Measurements from ENCODE around the gene UNC119B.

Gene UNC119B

DNA sequence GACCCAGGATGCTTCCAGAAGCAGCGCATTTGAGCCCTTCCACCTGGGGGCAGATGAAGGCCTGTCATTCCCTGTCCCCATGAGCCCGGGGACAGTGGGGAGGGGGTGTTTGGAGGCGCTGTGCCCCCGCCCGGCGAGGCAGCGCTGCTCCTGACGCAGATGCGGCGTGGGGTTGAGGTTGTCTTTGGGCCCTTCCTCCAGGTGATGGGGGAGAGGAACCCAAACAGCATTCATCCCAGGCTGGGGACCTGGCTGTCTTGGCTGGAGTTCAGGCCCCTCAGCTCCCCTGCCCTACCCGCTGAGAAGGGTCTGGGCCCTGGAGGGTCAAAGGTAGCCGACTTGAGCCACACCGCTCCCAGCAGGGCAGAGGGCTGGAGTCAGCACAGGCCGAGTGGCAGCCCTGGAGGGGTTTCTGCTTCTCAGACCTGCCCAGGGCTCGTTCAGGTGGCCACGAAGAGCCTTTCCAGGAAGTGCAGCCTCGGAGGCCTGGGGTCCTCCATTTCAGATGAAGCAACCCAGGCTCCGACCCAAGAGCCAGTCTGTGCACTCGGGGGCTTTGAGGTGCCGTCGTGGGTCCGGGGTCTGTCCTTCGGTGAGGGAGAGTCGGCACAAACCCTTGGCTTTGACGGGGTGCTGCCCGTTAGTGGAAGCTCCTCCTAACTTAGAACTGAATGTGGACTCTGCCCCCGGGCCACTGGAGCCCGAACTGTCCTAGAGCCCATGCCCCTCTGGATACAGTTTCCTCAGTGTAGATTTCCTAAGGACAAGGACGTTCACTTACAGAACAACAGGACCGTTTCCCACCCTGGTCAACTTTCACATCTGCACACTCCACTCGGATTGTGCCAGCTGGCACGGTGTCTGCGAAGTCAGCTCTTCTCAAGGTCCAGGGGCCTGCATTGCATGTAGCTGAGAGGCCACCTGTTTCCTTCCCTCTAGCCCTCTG is 31.5 kb downstream of the UNC119B start:
- no peak for DNase-seq

DNA sequence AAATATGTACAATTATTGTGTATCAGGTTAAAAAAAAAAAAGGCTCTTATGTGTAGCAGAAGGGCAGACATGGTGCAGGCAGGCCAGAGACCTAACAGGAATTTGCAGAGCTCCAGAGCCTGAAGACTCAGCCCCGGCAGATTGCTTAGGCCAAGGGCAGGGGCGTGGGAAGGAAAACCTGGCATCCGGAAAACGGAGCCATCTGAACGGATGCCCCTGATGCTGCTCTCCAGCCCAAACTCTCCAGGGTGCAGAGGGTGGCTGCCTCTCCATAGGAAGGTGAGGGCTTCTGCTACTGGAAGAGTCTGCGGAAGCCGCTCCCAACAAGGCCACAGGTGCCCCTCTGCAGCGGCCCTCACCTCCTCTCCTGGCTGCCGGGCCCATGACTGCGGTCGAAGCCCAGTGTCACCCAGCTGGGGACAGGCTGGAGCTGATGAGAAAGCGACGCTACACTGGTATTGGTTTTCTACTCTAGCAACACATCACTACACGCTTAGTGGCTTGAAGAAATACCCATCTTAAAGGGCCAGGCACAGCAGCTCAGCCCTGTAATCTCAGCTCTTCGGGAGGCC is 34.8 kb downstream of the UNC119B start:
- no peak for DNase-seq

DNA sequence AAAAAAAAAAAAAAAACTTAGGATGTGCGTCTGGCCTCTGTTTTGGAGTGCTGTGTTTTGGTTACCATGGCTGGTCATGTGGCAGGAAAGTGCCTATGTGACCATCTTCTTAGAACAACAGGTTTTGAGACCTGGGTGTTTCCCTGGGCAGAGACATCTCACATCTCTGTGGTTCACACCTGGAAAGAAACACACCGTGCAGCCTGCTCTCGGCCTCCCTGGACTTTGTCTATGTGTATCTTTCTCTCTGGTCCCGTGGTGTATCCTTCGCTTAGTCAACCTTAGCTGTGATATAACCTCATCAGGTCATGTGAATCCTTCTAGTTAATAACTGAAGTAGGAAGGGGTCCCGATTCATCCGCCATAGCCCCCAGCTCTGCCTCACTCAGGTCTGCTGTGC is 38.0 kb downstream of the UNC119B start:
- DNase-seq, result no peak

DNA sequence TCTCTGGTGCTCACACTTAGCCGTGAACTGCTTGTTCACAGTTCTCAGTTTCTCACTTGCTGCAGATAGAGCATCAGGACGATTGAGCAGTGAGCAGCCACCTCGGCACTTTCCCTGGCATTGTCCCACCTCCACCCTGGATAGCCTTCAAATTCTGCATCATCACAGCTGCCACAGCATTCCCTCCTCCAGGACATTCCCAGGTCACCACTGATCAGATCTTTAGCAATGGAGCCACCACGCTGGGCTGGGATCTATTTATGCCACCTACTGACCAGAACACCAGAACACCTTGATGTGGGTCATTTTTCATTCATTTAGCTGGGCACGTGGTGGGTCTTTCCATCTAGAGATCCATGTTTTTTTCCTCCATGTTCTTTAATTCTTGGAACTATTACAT is 39.0 kb downstream of the UNC119B start:
- DNase-seq, result no peak

DNA sequence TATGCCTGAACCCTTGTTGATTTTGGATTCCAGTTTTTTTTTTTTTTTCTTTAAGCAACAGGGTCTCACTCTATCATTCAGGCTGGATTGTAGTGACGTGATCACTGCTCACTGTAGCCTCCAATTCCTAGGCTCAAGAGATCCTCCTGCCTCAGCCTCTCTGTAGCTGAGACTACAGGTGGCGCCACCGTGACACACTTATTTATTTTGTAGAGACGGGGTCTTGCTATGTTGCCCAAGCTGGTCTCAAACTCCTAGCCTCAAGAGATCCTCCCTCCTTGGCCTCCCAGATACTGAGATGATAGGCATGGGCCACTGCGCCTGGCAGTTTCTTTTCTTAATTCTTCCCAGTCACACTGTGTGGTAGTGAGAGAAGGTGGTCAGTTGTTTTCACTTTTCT is 40.5 kb downstream of the UNC119B start:
- DNase-seq, result no peak

DNA sequence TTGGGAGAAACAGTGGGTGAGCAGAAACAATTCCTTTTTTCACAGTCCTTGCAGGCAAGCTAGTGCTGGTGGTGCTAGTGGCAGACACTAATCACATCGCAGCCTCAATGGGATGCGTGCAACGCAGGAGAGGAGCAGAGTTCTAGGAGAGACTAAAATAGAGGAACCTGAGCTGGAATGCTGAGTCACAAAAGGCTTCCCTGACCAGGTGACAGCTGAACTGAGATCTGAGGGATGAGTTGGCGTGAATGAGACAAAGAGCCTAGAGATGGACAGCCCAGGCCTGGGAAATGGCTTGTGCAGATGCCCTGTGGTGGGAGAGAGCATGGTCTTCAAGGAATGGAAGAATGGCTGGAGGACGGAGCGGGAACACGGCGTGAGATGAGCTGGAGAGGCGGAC is 41.1 kb downstream of the UNC119B start:
- no peak for DNase-seq

DNA sequence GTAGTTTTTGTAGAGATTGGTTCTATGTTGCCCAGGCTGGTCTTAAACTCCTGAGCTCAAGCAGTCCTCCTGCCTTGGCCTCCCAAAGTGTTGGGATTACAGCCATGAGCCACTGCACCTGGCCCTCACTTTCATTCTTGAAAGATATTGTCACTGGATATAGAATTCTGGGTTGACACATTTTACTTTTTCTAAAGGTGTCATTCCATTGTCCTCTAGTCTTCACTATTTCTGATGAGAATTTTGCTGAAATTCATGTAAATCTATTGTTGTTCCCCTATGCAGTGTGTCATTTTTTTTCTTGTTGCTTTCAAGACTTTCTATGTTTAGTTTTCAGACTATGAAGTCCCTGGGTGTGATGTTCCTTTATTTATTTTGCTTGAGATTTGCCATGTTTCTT is 44.5 kb downstream of the UNC119B start:
- no peak for DNase-seq

DNA sequence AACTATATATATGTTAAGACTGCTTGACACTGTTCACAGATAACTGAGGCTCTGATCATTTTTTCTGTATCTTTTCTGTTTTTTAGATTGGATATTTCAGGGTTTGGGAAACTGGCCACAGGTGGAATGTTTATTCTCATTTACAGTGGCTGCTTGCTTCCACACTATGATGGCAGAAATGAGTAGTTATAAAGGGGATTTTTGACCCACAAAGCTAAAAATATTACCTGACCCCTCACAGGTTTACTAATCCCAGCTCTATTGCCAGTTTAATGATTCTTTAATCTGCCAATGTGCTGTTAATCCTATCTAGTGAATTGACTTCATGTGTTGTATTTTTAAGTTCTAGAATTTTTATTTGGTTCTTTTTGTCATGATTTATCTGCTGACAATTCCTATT is 45.0 kb downstream of the UNC119B start:
- no peak for DNase-seq

DNA sequence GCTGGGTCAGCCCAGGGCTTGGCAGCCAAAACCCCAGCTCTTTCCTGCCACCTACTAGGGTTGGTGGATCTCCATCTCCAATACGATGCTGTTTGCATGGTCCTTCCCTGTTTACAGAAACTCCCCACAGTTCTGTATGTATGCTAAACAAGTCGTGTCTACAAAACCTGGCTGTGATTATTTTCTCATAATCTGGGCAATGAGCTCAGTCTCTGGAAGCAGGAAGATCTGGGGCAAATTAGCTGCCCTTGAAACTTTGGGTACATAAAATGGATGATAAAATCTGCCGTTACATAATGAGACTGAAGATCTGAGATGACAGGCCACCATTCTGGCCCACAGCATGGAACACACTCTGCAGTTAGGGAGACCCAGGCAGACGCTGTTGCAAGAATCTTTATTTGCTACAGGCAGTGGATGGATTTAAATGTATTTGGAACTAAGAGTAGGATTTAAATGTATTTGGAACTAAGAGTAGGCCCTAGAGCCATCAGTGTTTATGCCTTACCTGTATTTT is 47.0 kb downstream of the UNC119B start:
- no peak for DNase-seq

DNA sequence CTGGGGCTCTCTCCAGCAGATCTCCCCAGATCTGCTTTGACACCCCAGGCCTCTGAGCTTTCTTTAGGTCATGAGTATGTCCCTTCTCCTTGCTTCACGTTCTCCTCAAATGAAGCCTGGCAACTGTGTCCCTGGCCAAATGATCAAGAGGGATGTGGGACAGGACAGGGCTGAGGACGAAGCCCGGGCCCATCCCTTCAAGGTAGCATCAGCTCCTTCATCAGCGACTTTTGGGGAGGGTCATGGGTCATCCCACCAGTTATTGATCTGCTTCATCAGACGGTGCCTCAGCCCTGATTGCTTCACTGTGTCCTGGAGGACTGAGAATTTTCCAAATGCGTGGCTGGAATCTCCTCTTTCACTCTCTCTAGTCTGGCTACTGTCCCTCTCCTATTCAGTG is 47.7 kb downstream of the UNC119B start:
- DNase-seq, result no peak

DNA sequence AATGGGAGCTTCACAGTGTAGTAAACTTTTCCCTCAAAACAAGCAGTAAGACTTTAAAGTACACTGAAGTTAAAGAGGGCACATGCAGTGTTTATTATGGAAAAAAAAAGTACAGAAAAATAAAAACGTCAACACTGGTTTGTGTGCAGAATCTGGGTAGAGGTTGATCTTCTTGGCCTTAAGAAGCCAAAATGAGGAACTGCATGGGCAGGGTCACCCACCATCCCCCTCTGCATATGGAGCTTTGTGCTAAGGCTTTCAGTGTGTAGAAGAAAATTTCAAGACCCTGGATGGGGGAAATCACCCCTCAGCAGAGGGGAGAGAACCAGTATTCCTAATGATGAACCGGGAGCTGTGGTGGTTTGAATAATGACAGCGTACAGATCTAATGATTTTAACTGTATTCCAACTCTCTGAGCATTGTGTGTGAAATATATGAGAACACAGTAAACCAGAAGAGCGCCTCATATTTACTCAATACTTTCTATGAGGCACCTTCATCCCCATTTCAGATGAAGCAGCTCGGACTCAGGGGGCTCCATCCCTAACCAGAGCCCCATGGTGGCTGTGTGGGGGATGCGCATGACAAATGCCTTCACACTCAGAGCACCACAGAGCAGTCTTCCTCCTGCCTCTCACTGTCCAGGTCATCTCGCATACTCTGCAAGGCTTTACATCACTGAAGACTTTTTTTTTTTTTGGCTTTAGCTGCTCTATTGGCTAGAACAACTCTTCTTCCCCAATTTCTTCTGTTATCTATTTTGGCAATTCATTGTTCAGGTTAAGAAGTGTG is 48.7 kb downstream of the UNC119B start:
- no peak for DNase-seq

DNA sequence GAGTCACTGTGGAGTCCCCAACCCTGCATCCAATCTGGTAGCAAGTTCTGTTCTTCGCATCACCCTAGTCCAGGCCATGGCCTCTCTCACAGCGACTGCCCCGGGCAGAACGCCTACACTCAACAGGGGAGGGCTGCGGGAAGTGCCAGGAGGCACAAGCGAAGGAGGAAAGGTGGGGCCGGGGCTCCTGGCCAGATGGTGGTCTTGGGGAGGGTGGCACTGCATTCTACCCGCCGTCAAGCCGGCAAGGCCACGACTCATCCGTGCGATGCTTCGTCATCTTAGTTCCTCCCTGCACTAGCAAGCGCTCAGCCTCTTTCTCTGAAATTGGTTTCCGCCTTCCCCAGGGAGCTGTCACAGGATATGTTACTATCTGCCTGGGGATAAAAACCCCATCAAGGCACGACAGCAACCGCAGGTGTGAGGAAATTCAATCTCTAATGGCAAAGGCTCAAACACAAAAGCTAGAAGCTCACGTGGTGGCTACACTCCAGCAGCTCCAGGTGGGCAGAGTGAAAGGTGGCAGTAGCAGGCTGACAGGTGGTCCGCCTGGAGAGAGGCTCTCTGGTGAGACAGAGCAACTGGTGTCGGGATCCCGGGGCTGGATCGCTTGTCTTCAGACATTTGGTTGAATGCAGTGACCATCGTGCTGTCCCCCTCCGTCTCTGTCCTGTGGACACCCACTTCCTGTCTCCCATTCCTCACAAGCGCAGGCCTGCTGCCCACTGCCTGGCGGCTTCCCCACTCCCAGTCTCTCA is 49.5 kb downstream of the UNC119B start:
- no peak for DNase-seq

DNA sequence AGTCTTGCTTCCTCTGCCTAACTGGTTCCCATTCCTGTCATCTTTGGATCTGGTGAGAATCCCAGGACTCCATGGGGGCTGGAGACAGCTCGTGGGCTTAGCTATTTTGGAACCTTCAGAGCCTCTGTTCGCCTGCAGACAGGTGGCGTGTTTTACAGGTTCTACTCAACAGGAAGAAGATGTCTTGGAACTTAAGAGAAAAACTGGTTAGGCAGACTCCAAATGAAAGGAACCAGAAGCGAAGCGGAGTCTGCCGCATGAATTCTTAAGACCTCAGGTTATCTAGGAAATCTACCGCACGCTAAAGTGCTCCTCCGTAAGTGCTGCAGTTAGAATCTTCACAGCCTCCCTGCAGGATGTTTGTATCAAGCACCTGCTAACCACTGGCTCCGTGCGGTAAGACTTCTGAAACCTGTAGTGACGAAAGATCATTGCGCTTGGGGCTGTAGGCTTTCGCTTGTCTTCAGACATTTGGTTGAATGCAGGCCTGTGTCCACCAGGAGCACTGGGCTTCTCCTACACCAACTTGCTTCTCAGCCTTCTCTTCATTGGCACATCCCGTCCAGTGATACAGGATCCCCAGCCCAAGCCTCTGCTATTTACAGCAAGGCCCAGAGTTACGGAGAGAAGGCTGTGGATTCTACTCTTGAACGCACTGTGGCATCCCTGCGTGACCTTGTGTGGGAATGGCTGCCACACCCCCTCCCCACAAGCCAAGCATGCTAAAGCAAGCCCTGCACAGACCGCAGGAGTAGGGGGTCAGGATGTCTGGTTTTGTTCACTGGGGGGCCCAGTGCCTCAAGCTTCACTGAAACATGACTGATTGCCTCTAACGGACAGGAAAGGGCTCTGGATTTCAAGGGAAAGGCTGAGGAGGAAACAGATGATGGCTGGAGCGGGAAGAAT is 50.3 kb downstream of the UNC119B start:
- no peak for DNase-seq

DNA sequence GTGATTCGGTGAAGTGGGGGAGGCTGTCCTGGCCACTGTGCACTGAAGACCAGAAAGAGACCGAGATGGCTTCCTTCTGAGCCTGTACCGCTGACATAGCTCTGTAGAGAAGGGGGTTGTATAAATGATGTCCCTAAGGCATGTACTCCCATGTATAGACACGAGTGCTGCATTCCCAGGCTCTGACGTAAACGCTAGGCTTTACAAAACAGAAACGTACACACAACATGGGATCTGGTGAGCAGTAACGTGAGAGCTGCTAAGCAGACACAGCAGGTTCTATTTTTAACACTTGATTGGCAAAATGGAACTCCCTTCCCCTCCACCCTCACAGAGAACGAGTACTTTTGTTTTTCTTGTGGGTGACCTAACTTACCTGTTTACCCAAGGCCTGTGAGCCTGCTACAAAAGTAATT is 51.3 kb downstream of the UNC119B start:
- no peak for DNase-seq

DNA sequence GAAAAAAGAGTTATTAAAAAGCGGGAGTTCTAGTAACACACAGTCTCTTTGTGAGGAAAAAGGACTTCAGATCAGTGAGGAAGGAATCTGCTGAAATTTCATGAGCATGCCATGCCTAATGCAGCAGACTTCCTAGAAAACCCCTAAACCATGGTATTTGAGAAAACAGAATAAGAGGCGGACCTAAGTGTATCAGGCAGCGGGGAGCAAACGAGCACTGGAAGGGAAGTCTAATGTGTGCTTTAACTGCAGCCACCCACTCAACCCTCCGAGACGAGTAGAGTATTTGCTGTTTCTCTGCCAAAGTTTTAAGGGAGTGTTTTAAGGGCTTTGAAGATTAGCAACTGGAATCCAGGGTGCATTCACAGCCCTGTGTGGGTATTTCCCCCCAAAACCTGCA is 51.8 kb downstream of the UNC119B start:
- no peak for DNase-seq

DNA sequence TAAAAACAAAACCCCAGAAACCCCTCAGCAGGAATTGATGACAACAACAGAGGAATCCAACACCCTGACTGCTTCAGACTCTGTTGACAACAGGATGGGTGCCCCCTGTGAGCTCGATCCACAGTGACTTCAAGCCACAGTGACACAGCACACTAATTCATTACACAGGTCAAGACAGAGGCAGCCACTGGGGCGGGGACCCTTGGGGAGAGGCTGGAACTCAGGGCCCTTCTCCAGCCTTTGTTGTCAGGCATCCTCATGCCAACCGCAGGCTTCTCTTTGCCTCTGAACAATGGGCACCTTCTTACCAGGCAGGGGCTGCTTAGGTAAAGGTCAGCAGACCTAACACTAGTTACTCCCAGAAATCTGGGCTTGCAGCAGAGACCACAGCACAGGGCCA is 53.0 kb downstream of the UNC119B start:
- no peak for DNase-seq

DNA sequence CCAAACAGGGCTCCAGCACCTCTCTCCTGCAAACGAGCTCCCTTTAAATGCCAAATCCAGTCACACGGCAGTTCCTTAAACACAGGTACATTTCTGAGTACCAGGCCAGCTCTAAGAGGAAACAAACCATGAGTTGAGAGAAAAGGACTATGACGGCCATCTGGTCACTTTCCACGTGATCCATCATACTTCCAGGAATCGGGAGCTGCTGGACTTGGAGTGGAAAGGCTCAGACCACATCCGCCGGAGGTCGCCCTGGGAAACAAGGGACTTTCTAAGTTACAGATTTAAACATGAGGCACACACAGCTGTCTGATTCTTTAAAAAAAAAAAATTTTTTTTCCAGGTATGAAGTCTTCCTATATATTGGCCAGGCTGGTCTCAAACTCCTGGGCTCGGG is 54.6 kb downstream of the UNC119B start:
- no peak for DNase-seq

DNA sequence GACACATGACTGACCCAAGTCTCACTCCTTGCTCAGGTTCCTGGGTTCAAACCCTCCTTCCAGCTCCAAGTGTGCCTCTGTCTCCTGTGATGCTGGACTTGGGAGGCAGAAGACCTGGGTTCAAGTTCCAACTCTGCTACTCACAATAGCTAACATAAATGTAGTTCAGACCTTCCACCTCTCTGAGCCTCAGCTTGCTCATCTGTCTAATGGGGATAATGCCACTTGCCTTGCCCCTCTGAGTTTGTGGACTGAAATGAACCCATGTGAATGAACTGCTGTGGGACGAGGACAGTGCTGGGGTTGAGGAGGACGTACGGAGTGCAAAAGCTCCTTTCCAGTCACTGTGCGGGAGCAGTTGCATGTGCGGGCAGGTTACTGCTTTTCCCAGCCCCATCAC is 56.3 kb downstream of the UNC119B start:
- DNase-seq, result no peak

DNA sequence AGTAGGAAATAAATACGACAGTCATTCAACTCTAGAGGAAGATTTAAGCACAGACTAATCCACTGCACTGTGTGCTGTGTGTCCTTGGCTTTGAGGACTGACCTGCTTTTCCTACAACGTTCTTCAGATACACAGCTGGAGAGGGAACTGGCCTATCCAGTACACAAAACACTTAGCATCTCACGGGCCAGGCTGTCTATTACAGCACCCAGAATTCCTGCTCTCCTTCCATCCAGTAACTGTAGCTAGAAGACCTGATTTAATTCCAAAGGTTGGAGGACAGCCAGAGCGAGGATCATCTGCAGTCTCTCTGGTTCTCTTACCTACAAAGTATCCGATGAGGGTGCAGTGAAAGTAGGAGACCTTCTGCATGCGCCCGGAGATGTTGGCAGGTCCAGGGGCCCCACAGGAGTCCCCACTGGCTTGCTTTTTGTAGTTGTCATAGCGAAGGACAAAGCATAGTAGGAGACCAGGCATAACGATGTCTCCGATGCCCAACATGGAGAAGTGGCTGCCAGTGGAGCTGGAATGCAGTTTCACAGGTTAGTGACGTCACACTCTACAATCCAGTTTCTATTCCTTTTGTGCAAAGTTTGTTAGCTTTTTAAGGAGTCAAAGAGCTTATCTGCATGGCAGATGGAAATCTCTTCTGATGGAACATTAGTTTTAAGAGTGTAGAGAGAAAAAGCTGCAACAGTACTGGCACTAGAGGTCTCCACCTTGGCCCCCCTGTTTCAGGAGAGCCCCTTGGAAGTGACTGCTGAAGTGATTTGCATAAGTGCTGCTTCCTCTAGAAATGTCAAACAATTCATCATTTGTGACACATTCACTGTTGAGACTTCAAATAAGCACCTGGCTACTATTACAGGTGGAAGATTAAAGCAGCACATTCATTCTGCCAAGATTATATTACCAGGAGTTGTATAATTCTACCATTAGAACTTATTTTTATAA is 57.1 kb downstream of the UNC119B start:
- DNase-seq, result no peak

DNA sequence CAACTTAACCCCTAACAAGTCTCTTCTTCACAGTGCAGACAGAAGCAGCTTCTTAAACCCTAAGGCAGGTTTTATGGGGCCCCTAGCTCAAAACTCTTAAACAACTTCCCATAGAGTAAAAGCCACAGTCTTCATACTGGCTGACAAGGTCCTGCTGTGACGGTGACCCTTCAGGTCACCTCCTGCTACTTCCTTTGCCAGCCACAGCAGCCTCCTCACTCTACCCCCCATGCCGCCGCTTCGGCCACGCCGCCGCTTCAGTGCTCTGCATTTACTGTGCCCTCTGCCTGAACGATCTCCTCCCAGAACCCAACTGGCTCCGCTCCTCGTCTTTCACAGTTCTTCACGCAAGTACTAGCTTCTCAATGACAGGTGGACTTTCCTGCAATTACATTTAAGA is 60.8 kb downstream of the UNC119B start:
- no peak for DNase-seq
